GM23248 (cell line): ENCODE measurements around the gene TRHDE. TPM values are rescaled to one million over a fixed set of nuclear protein-coding genes. Genes with fewer than 3 reads are reported as not detected.

Experiments
- DNase-seq: peaks from one replicate; pipeline ENCODE4 v3.0.0-alpha.2; 2015
- H2AFZ ChIP-seq: fragments of 200-600 bp; sonication (generic); 2 replicates; pipeline ENCODE4 v1.6.1; 2016; ENCODE audit warnings: antibody characterized with exemption
- H3F3A ChIP-seq: fragments of 200-600 bp; sonication (generic); 2 replicates; pipeline ENCODE4 v1.6.1; 2016; ENCODE audit warnings: mild to moderate bottlenecking, antibody characterized with exemption, mixed run types; ENCODE audit not compliant: insufficient read depth
- H3K27ac ChIP-seq: fragments of 200-600 bp; sonication (generic); 2 replicates; pipeline ENCODE4 v1.5.1; 2016; ENCODE audit warnings: mild to moderate bottlenecking
- H3K27me3 ChIP-seq: fragments of 200-600 bp; sonication (generic); replicated peaks from 2 replicates; pipeline ENCODE4 v1.6.1; 2016; ENCODE audit warnings: mild to moderate bottlenecking; ENCODE audit not compliant: insufficient read depth
- H3K36me3 ChIP-seq: fragments of 200-600 bp; sonication (generic); 2 replicates; pipeline ENCODE4 v1.6.1; 2016; ENCODE audit warnings: low read depth, mild to moderate bottlenecking
- H3K4me1 ChIP-seq: fragments of 200-600 bp; sonication (generic); 2 replicates; pipeline ENCODE4 v1.6.1; 2016; ENCODE audit warnings: mild to moderate bottlenecking; ENCODE audit not compliant: insufficient read depth
- H3K4me2 ChIP-seq: fragments of 200-600 bp; sonication (generic); one replicate; pipeline ENCODE4 v1.6.1; 2016; ENCODE audit warnings: mild to moderate bottlenecking; ENCODE audit not compliant: unreplicated experiment
- H3K4me3 ChIP-seq: fragments of 200-600 bp; sonication (generic); 2 replicates; pipeline ENCODE4 v1.5.1; 2016; ENCODE audit warnings: mild to moderate bottlenecking
- H3K79me2 ChIP-seq: fragments of 200-600 bp; sonication (generic); 2 replicates; pipeline ENCODE4 v1.6.1; 2016; ENCODE audit warnings: mild to moderate bottlenecking; ENCODE audit not compliant: insufficient read depth
- H3K9ac ChIP-seq: fragments of 200-600 bp; sonication (generic); 2 replicates; pipeline ENCODE4 v1.6.1; 2016; ENCODE audit warnings: mild to moderate bottlenecking
- H3K9me2 ChIP-seq: fragments of 200-600 bp; sonication (generic); 2 replicates; pipeline ENCODE4 v1.6.1; 2016; ENCODE audit warnings: mixed run types, mild to moderate bottlenecking, moderate library complexity; ENCODE audit not compliant: insufficient read depth
- H3K9me3 ChIP-seq: fragments of 200-600 bp; sonication (generic); one replicate; pipeline ENCODE4 v1.6.1; 2017; ENCODE audit warnings: low read depth
- H4K20me1 ChIP-seq: fragments of 200-600 bp; sonication (generic); 2 replicates; pipeline ENCODE4 v1.6.0; 2016; ENCODE audit not compliant: insufficient read depth
- EZH2 ChIP-seq: fragments of 200-600 bp; sonication (generic); IDR thresholded peaks from 2 replicates; pipeline ENCODE4 v1.6.1; 2018; ENCODE audit warnings: antibody characterized with exemption, mild to moderate bottlenecking; ENCODE audit not compliant: insufficient read depth, poor library complexity, severe bottlenecking
- EZH2phosphoT487 ChIP-seq: fragments of 200-600 bp; sonication (generic); IDR thresholded peaks from 2 replicates; pipeline ENCODE4 v1.6.1; 2018; ENCODE audit warnings: antibody characterized with exemption, moderate library complexity, mild to moderate bottlenecking, low read depth; ENCODE audit not compliant: insufficient read depth
- WGBS, 2 experiments: methylation state at CpG; one replicate each; pipeline ENCODE4 v1.1.6; 2015 to 2017; ENCODE audit warnings: low lambda C conversion rate in 2 of 2, low coverage in 1 of 2; ENCODE audit errors: missing lambda C conversion rate in 2 of 2; 5-methylcytosine and 5-hydroxymethylcytosine counted together
- in situ Hi-C: fragments of 300-500 bp; cut with MboI; formaldehyde crosslinking; loops from 2 replicates; pipeline ENCODE4 v1.15.0; 2020
- polyA plus RNA-seq: library from polyadenylated mRNA; unstranded; fragments of >200 nt; fragmentation: Nextera tagmentation; extraction: Ambion mirVana; gene quantifications from 2 replicates; pipeline ENCODE4 v1.2.1, GENCODE V29; 2016
- total RNA-seq: library from RNA; depleted of rRNA; stranded (reverse); fragments of >200 nt; shearing (Covaris generic); gene quantifications from 2 replicates; pipeline ENCODE4 v1.2.3, GENCODE V29; 2014

The TRHDE gene
- total and polyA plus RNA-seq, 2 experiments from 2014 or later: 1.4 to 2.8 TPM

GRCh38 chr12:72717036-72717435 lies 444.9 kb downstream of the TRHDE start:
- Histone ChIP-seq H3K27ac (no peak overlapping the region), H3K4me3 (no peak overlapping the region), H3K36me3 (no peaks in the 10 kb centered on the region), H3K9me2 (no peaks in the 10 kb centered on the region), H3K9ac (no peak overlapping the region), H4K20me1 (no peaks in the 10 kb centered on the region), H3K4me2 (no peak overlapping the region), H3K9me3 (no peaks in the 10 kb centered on the region), H3F3A (no peaks in the 10 kb centered on the region), H2AFZ (no peak overlapping the region), H3K27me3 (no peaks in the 10 kb centered on the region), H3K4me1 (no peaks in the 10 kb centered on the region), H3K79me2 (no peaks in the 10 kb centered on the region)
- no peak for DNase-seq
- TF ChIP-seq EZH2phosphoT487 (no peak), EZH2 (no peak)
- WGBS, 2 experiments: 0% methylated on average over 1 of the region's 1 CpG
- in situ Hi-C loops: no loop called here
